ENCODE measurements around the gene GPATCH2L.

Gene GPATCH2L

DNA sequence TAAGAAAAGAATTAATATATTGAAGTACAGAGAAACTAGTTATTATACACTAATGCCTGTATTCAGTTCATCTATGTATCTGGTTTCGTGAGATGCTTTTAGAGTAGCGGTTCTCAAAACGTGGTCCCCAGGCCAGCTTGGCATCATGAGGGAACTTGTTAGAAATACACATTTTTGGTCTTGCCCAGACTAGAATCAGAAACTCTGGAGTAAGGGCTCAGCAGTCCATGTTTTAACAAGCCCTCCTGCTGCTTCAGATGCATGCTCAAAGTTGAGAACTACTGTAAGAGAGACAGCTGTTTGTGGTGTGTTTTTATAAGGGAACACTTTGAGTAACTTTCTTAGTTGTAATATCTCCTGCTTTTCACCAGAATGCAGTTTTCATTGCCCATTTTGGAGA lies 18.1 kb downstream of the GPATCH2L start:
- ChIA-PET POLR2A (ENCODE audit: low non-redundant PET) (no interaction called here), CTCF (interaction anchor here (0.7 kb wide), 1 partner anchor 495 kb away, joined by 3 read pairs; no protein-coding TSS in a partner anchor)
- TF ChIP-seq, protein P1, sequence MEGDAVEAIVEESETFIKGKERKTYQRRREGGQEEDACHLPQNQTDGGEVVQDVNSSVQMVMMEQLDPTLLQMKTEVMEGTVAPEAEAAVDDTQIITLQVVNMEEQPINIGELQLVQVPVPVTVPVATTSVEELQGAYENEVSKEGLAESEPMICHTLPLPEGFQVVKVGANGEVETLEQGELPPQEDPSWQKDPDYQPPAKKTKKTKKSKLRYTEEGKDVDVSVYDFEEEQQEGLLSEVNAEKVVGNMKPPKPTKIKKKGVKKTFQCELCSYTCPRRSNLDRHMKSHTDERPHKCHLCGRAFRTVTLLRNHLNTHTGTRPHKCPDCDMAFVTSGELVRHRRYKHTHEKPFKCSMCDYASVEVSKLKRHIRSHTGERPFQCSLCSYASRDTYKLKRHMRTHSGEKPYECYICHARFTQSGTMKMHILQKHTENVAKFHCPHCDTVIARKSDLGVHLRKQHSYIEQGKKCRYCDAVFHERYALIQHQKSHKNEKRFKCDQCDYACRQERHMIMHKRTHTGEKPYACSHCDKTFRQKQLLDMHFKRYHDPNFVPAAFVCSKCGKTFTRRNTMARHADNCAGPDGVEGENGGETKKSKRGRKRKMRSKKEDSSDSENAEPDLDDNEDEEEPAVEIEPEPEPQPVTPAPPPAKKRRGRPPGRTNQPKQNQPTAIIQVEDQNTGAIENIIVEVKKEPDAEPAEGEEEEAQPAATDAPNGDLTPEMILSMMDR (conservative IDR thresholded peaks at IDR 0.05; ENCODE audit: low read depth): no peak
- H3K27ac ChIP-seq: no peak overlapping the region
- DNase-seq (ENCODE audit: low spot score): no peak

DNA sequence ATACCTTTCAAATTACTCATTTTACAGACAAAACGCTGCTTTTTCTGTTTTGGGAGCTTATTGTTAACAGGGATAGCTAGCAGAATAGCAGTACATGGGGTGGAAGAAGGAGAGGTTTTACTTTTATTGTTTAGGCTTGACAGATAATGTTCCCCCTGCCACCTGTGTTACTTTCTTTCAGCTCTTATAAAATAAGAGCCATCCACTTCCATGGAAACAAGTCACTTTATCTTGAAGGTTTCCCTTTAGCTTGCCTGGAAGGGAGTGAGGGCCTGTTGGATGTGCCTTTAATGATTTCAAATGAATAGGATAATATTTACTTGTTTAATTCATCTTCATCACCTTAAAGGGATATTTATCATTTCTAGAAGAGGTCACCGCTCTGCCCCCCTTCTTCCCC lies 23.3 kb downstream of the GPATCH2L start:
- TF ChIP-seq, protein P1 (conservative IDR thresholded peaks at IDR 0.05; ENCODE audit: low read depth): no peak
- CTCF ChIA-PET: interaction anchor here (0.6 to 0.8 kb wide), 4 partner anchors 10 to 735 kb away, joined by 3 to 5 read pairs (median 4); no protein-coding TSS in a partner anchor
- POLR2A ChIA-PET (ENCODE audit: low non-redundant PET): no interaction called here
- no peak overlapping the region for H3K27ac ChIP-seq
- no peak for DNase-seq (ENCODE audit: low spot score)

DNA sequence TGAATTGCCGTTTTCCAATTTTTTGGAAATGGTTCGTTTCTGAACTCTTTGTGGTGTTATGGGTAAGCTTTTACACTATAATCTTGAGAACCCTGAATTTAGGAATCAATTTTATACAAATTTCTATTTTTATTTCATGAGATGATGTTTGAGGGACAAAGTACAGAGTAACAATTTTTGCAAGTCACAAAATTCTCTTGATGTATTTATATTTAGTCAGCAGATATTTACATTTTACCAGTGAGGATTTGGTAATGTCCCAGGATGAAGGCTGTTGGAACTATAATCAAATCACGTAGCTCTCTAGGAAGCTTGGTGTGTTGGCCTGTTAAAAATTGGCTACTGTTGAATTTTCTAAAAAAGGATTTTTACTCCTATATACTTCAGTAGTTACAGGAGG lies 24.2 kb downstream of the GPATCH2L start:
- ChIA-PET CTCF (interaction anchor here (0.5 to 0.6 kb wide), 3 partner anchors 20 to 736 kb away, joined by 3 read pairs; no protein-coding TSS in a partner anchor), POLR2A (ENCODE audit: low non-redundant PET) (no interaction called here)
- no peak for DNase-seq (ENCODE audit: low spot score)
- TF ChIP-seq, protein P1 (conservative IDR thresholded peaks at IDR 0.05; ENCODE audit: low read depth): no peak
- H3K27ac ChIP-seq: no peak overlapping the region

DNA sequence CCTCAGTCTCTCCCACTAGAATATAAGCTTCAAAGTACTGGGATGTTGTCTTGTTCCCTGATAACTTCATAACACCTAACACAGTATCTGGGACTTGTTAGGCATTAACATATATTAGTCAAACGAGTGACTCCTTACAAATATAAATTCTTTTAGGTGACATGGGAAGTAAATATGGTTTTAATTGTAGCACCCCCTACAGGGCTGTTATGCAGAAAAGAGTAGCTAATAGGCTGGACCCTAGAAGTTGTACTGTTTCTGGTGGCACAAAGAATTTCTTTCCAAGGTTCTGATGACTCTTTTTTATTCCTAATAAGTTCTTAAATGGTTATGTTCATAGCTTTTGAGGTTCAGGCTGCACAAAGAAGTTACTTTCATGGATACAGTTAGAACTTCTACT lies 29.8 kb downstream of the GPATCH2L start:
- no peak for DNase-seq (ENCODE audit: low spot score)
- TF ChIP-seq, protein P1 (conservative IDR thresholded peaks at IDR 0.05; ENCODE audit: low read depth): no peak; the same call in 1 of the 2 replicates
- ChIA-PET POLR2A (ENCODE audit: low non-redundant PET) (no interaction called here), CTCF (no interaction called here)
- no peak overlapping the region for H3K27ac ChIP-seq

DNA sequence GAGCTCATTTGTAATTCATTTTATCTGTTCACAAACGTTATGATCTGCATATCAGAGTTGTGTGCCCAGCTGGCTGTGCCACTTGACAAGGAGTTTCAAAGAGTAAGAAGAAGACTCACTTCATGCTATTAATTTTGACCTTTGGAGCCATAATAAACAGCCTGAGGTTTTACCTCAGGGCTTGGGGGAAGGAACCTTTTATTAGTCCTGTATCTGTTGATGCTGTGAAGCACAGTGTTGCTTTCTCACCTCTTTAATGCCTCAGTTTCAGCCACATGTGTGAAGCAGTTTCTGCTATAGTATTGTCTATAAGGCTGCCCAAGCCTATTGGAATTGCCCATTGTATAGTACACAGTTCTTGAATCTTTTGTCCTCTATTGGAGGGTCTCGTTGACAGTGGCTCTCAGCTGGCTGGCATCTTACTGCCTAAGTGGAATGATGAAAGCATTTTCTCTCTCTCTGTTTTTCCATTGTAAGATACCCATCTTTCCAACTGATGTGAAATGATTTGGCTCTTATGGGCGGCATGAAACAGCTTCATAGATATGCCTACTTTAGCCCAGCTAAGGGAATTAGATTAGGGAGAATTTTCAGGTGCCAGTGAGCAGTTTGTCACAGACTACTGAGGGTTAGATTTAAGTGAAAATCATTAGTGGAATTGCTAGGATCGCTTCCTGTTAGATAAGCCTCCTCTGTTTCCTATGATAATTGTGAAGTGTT lies 34.7 kb downstream of the GPATCH2L start:
- TF ChIP-seq, protein P1 (conservative IDR thresholded peaks at IDR 0.05; ENCODE audit: low read depth): no peak
- no peak for DNase-seq (ENCODE audit: low spot score)
- POLR2A ChIA-PET (ENCODE audit: low non-redundant PET): no interaction called here
- no peak overlapping the region for H3K27ac ChIP-seq
- CTCF ChIA-PET: interaction anchor here (0.7 to 0.8 kb wide), 2 partner anchors 9 to 128 kb away, joined by 3 to 4 read pairs; no protein-coding TSS in a partner anchor

DNA sequence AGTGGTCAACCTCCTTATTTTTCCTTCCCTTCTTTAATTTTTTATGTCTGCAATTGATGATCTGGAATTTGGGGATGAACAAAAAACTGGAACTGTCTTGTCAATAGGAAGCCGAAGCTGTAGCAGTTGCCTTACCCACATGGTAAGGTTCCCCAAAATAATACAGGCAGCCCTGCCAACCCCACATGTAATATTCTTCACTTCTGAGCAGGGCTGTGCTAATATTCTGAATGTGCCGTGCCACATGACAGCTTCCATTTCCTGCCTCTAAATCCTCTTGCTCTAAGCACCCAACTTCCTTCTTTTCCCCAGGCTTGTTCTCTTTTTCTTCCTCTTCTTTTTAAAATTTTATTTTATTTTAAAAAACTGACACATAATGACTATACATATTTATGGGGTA lies 39.6 kb downstream of the GPATCH2L start:
- ChIA-PET CTCF (interaction anchor here (0.6 kb wide), 1 partner anchor 450 kb away, joined by 3 read pairs; no protein-coding TSS in a partner anchor), POLR2A (ENCODE audit: low non-redundant PET) (no interaction called here)
- H3K27ac ChIP-seq: no peak overlapping the region
- TF ChIP-seq, protein P1 (conservative IDR thresholded peaks at IDR 0.05; ENCODE audit: low read depth): no peak
- no peak for DNase-seq (ENCODE audit: low spot score)
